Left hindlimb (tissue), 1 donor: ENCODE measurements around the gene FBXW12.

Experiments
- DNase-seq: peaks from one replicate; pipeline ENCODE4 v3.0.0-alpha.2; 2018

Gene FBXW12

GRCh38 chr3:48409291-48410201, 37.5 kb downstream of the FBXW12 start:
- DNase-seq: no peak

- peak; percentile 29 for DNase-seq
Observed at GRCh38 chr3:48410205-48411040, 38.4 kb downstream of the FBXW12 start.

DNA sequence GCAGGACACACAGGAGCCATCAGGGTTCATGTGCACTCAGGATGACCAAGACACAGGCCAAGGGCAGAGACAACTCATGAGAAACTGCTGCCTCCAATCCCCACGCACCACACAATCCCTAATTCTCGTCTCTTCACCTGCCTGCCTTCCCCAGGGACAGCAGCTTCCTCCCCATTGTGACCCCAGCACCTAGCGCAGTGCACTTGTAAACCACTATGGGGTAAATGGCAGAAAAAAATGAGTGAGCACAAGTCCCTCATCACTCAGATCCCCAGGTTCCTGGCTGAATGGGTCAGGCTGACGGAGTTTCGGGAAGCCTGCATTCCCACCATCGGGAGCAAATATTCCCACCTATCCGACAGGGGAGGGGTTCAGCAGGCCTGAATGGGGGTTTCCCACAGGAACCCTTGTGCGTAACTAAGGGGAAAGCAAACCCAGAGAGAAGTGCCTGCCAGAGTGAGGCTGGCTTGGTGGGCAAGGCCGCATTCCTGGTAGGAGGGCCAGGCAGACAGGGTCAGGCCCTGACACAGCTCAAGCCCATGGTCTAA, 39.1 kb downstream of the FBXW12 start:
- DNase-seq: peak; percentile 16

DNA sequence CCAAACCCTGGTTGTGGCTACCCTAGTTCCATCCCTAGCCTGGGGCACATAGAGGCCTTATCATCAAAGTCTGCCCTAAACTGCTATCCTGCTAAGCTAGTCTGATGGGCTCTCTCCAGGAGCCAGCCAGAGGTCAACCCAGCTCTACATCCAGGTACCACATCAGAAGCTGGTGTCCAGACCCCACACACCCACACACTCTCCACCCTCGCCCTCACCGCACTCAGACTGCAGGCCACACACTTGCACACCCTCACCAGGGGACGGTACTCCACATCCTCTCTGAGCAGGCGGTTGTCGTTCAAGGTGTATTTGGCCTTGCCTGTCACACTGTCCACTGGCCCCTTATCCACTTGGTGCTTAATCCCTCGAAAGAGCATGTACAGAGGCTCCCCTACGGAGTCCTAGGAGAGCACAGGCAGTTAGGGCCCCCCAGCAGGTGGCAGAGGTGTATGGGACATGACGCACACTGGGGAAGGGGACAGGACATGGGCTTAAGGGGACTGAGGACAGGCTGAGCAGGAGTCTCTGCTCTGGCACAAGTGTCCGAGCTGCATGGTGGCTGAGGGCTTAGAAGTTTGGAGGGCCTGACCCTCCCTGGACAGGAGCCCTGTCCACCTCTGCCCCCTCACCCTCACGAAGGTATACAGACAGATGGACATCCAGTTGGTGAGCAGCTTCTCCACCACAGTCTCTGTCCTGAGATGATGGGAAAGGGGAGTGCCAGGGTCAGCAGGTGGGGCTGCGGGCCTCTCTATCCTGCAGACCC, 39.8 kb downstream of the FBXW12 start:
- DNase-seq: no peak

DNA sequence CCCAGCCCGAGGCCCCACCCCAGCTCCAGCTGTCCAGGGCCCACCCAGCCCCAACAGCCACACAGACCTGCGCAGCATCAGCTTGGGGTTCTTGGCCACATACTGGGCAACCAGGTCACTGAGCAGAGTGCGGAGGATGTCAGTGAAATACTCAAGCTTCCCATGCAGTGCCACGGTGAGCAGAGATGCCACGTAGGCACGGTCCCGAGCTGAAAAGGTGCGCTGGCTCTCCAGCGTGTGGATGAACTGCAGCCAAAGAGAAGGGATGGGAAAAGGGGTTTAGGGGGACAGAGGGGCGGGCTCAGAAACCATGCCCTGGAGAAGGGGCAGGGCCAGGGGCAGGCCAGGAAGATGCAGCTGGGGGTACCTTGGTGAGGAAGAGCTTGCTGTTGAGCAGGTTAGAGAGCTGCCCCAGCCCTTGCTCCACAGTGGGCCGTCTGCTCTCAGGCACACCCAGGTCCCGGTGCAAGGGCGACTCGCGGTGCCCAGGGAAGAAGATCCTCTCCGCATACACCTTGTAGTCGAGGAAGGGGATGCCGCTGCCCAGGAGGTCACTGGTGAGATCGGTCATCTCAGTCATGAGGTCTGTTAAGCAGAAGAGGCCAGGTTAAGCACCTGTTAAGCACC, 40.5 kb downstream of the FBXW12 start:
- DNase-seq: peak; percentile 29

- peak; percentile 40 for DNase-seq
Observed at GRCh38 chr3:48413086-48413485, 41.1 kb downstream of the FBXW12 start.

DNA sequence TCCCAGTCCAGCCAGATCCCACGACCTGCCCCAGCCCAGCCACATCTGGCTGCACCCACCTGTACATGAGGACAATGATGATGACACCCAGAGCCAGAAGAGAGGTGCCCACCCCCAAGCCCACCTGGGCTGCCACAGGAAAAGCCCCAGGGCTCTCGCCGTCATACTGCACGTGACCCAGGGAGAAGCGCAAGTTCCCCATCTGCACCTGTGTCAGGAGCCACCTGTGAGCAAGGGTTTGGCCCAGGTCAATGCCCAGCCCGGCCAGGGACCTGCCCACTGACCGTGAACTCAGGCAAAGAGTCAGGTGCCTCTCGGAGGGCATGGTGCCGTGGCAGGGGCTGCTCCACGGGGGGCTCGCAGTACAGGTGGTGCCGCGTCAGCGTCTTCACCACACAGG, 41.6 kb downstream of the FBXW12 start:
- no peak for DNase-seq

DNA sequence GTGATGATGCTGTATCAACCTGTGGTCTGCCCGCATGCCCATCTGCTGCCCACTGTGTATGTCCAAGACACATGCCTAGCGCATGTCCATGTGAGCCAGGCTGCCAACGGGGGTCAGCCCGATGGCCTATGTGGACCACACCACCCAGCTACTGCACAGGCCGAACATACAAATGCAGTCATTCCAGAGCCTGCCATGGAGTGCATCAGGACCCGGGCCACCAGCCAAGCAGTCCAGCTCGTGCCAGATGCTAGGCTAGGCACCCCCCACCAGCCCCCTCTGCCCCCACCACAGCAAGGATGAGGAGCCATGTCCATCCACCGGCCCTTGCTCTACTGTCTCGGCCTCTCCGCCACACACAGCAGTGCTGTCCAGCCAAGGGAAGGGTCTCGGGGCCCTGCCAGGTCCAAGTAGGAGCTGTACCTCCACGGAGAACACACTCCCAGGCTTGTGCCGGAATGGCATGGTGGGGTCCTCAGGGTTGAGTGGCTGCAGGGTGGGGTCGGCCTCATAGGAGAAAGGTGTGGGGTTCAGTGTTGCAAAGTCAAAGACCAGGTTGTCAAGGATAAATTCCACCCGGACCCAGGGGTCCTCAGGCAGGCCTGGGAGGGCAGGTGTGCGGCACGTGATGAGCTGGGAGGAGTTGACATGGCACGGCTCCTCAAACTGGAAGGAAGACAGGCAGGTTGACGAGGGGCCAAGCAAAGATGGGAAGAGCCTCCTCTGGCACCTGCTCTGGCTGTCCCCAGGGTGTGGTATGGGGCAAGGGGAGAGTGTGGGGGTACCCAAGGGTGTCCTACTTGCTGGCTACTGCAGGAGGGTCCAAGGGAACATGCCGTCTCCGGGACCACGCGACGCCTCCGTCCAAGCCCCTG, 42.6 kb downstream of the FBXW12 start:
- DNase-seq: peak; percentile 21

DNA sequence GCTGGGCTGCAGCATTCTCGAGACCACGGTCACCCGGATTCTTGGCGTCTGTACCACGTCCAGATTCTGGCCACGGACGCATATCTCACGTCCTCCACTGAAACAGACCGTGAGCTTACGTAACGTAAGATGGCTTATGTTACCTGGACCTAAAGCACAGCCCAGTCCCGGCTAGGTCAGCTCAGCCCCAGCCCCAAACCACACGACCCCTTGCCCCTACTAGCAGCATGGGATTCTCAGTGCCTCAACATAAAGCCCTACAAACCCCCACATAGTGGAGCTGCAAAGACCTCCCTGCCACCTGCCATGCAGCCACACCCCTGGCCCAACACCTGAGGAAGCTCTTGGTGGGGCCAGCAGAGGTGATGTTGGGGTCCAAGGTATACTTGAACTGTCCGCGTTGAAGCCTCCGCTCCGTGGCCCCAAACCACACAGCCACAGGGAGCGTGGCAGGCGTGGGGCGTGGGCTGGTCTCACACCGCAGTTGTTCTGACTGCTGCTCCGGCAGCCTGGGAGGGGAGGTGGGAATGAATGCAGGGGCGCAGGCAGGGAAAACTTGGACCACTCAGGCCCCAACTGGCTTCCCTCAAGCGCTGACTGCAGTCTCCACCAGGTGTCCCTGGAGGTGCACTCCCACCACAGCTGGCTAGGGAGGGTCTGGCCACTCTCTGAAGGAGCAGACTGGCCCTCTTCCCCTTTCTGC, 43.4 kb downstream of the FBXW12 start:
- DNase-seq: no peak

DNA sequence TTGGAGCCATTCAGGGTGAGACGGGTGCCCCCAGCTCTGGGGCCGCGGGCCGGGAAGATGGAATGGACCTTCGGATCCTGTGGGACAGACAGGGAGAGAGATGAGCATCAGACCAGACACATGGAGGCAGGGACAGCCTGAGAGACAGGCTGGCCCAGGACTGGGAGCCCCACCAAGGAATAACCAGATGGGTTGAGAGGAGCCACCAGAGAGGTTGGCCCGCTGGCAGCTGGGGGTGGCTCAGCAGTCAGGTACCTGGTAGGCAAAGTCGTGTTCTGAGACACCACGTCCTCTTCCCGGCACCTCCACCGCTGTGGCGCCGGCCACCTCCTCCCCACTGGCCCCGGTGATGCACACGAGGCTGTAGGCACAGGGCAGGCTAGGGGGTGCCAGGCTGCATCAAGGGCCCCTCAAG, 44.1 kb downstream of the FBXW12 start:
- DNase-seq: no peak

- no peak for DNase-seq
Observed at GRCh38 chr3:48416546-48416945, 44.5 kb downstream of the FBXW12 start.

DNA sequence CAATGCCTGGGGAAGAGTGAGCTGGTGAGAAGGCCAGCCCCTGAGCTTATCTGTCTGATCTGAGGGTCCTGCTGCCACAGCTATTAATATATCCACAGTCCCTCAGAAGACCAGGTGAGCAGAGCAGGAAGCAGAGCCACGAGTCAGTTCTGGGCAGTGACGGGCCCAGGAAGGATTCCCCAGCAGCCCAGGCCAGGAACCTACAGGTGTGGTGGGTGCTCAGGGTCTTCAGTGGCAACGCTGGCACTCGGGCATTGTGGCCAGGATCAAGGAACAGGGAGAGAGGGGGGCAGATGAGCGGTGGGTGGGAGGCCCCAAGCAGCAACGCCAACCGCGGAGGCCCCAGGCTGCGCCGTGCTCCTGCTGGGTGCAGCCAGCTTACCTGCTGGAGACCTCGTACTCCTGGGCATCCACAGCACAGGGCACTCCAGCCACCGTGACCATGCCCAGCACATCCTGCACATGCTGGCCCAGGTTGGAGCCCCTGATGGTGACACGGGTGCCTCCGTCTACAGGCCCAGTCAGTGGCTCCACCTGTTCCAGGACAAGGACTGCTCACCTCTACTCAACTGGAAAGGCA, 45.6 kb downstream of the FBXW12 start:
- no peak for DNase-seq

DNA sequence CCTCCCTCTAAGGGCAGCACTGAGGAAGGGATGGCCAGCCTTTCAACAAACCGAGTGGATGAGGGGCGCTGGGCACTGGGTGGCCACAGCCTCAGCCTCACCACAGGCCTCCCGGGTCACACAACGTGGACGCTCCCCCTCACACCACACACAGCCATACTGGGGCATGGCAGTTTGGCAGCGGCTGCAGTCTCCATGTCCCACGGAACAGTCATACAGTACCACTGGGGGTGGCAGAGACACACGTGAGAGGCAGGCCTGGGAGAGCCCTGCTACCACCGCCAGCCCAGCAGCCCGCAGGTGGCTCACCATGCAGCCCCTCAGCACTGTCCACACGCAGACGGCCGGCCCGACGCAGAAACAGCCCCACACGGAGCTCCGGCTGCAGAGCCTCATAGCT, 46.1 kb downstream of the FBXW12 start:
- DNase-seq: no peak

- DNase-seq: no peak
Observed at GRCh38 chr3:48418651-48419050, 46.6 kb downstream of the FBXW12 start.

DNA sequence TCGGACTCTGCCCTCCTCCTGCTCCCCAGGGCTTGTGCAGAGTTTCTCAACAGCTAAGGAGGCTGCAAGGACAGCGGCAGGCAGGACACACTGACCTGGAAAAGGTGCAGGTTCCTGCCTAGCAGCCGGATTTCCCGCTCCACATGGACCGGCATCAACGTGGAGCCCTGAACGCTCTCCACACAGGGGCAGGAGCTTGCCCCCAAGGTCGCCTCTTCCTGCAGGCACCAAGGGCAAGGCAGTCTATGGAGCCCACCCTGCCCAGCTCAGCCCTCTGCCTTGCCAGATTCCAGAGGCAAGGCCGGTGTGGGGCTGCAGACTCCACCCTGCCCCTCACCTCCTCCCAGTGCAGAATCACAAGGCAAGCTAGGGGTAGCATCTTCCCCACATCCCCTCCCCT, 47.1 kb downstream of the FBXW12 start:
- DNase-seq: no peak

DNA sequence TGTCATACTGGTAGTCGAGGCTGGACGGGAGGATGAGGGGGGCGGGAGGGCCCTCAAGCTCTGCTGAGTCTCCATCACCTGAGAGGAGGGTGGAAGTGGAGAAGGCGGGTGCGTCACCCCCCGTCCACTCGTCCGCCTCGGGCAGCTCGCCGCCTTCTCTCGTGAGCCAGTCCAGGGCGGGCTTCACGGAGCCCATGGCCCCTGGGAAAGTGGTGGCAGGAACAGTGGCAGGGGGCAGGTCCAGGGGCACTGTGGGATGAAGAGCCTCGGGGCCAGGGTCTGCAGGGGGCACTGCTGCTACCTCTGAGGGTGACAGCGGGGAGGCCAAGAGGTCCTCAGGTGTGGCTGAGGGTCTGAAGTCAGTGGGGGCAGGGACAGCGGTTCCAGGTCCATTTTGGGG, 47.6 kb downstream of the FBXW12 start:
- DNase-seq: no peak

- no peak for DNase-seq
Observed at GRCh38 chr3:48420561-48420960, 48.5 kb downstream of the FBXW12 start.

DNA sequence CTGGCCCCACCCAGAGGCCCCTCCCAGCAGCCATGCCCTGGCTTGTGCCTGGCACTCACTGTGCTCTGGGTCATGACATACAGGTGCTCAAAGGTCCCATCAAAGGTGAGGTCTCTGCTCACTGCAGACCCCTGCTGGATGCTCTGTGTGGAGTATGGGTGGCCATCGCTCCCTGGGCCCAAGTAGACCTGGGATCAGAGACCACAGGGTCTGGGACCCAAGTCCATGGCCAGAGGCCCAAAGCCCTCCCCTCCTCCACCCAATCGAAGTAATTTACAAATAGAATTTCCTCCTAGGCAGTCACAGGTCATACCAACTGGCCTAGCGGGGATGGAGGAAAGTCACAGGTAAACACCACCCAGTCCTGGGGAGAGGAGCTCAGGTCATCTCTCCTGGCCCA, 50.3 kb downstream of the FBXW12 start:
- no peak for DNase-seq

DNA sequence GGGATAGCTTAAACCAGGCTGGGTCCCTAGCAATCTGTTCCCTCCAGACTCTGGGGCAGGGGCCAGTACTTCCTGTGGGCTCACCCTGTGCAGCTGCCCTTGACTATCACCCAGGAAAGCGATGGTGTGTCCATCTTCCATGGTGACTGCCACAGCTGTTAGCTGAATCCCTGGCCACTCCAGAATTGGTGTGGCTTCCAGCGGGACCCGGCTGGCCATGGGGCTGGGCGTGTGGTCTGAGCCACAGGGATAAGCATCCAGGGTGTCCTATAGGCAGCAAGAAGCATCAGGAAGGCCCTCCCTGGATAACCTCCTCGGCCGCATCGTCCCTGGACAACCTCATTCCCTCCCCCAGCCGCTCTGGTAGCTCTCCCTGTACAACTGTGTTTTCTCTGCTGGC, 50.7 kb downstream of the FBXW12 start:
- DNase-seq: no peak

DNA sequence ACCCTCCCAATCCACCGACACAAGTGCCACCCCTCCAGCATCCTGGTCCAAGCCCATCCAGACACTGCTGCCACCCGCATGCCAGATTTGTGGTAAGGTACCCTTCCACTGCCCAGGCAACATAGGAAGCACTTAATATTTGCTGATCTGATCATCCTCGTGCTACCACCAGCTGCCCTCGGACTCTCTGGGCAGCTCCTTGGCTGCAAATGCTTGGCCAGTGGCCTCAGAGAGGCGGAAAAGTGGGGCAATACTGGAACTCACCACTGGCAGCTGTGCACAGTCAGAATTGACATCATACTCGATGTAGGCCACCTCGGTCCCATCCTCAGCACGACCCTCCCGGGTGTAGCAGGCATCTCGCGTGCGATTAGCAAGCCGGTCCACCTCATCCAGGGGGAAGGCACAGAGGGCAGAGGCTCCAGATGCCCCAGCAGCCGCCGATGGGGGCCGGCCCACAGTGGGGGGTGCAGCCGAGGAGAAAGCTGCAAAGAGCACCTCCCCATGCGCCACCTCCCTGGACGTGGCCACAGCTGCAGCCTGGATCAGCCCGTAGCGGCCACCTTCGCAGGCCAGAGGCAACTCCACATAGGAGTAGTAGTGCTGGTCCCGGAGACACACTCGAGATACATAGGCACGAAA, 51.3 kb downstream of the FBXW12 start:
- no peak for DNase-seq
